GM12878 (cell line): ENCODE measurements around the gene GPI. TPM values are rescaled to one million over a fixed set of nuclear protein-coding genes. Genes with fewer than 3 reads are reported as not detected.

Source experiments
- CUX1 ChIP-seq: IDR thresholded peaks from 2 replicates; pipeline ENCODE4 v1.6.1; 2012; ENCODE audit warnings: improper control_type of control experiment, low read depth, low read length; ENCODE audit not compliant: insufficient replicate concordance
- IKZF1 ChIP-seq: fragments of 450-650 bp; conservative IDR thresholded peaks from 2 replicates; pipeline ENCODE4 v1.6.1; 2017; ENCODE audit warnings: antibody characterized with exemption, mild to moderate bottlenecking
- IKZF2 ChIP-seq, 2 experiments: fragments of 450-650 bp; IDR thresholded peaks; 2 replicates each; pipeline ENCODE4 v1.6.1; 2017; ENCODE audit warnings: mild to moderate bottlenecking in 2 of 2, moderate library complexity in 2 of 2
- LARP7 ChIP-seq: fragments of 450-650 bp; IDR thresholded peaks from 2 replicates; pipeline ENCODE4 v1.6.1; 2017; ENCODE audit warnings: mild to moderate bottlenecking
- PBX3 ChIP-seq: IDR thresholded peaks from 2 replicates; pipeline ENCODE4 v1.6.1; 2011; ENCODE audit warnings: mild to moderate bottlenecking, low read depth, low read length, moderate library complexity; ENCODE audit not compliant: insufficient replicate concordance
- POLR2AphosphoS5 ChIP-seq: IDR thresholded peaks from 2 replicates; pipeline ENCODE4 v1.6.1; 2011; ENCODE audit warnings: mild to moderate bottlenecking, low read length, inconsistent platforms
- SPI1 ChIP-seq: IDR thresholded peaks from 2 replicates; pipeline ENCODE4 v1.6.1; 2011; ENCODE audit warnings: low read depth, mild to moderate bottlenecking, low read length, moderate library complexity, borderline replicate concordance; ENCODE audit not compliant: insufficient read depth
- ZSCAN29 ChIP-seq: fragments of 450-650 bp; IDR thresholded peaks from 2 replicates; pipeline ENCODE4 v1.6.1; 2017; ENCODE audit warnings: mild to moderate bottlenecking, moderate library complexity
- polyA plus RNA-seq, 11 experiments: library from polyadenylated mRNA; depleted of rRNA in 4 of 11; unstranded in 6 of 11; stranded (reverse) in 5 of 11; fragments of >200 nt; fragmentation: Nextera tagmentation in 4 of 11; fragmentation: Illumina TruSeq in 1 of 11; extraction: Ambion mirVana in 4 of 11; extraction: Trizol in 1 of 11; gene quantifications; 1 replicate in 1 of 11; 2 replicates in 10 of 11; pipeline versions ENCODE4 v1.2.1 to v1.2.3, GENCODE V29; 2011 to 2016; ENCODE audit warnings: inconsistent platforms in 2 of 11, missing spikeins in 2 of 11, low read depth in 1 of 11
- total RNA-seq, 4 experiments: library from RNA; depleted of rRNA in 3 of 4; stranded (reverse); fragments of >200 nt in 3 of 4; fragmentation: Illumina TruSeq in 1 of 4; extraction: Trizol in 1 of 4; gene quantifications; 2 replicates each; pipeline versions ENCODE4 v1.2.1 to v1.2.3, GENCODE V29; 2013 to 2021

The GPI gene
- total and polyA plus RNA-seq, 10 of the 15 experiments (the other 5 are each of a cell fraction or from before 2014, with no cell fraction given) = 124 to 400 (median 190) TPM

GRCh38 chr19:34382471-34382870 lies 17.5 kb downstream of the GPI start (continued):
- no peak for TF ChIP-seq PBX3
- no peak for TF ChIP-seq LARP7
- no peak for TF ChIP-seq CUX1
- no peak for TF ChIP-seq SPI1
- TF ChIP-seq ZSCAN29 = no peak
- no peak for TF ChIP-seq IKZF1
- TF ChIP-seq POLR2AphosphoS5 = no peak
- TF ChIP-seq IKZF2 (IDR thresholded peaks at IDR 0.05) = no peak
